Stomach (tissue), 4 donors: ENCODE measurements around the gene ZNF554.

Experiments used
- EP300 ChIP-seq: sonication (generic); formaldehyde crosslinking; IDR thresholded peaks from one replicate; pipeline ENCODE4 v1.6.1; 2017; ENCODE audit warnings: antibody characterized with exemption
- POLR2AphosphoS5 ChIP-seq, 3 donors: sonication (generic); formaldehyde crosslinking; IDR thresholded peaks; one replicate each; pipeline ENCODE4 v1.6.1; 2016; ENCODE audit warnings: antibody characterized with exemption in 3 of 3
- TF ChIP-seq, protein P1 (sequence below), 7 experiments: fragments of 450-650 bp in 4 of 7; fragments of 200-600 bp in 3 of 7; sonication (generic) in 3 of 7; IDR thresholded peaks; one replicate each; pipeline ENCODE4 v1.5.1; 2016 to 2019; ENCODE audit warnings: antibody characterized with exemption in 7 of 7, control low read depth in 2 of 7, mild to moderate bottlenecking in 1 of 7

DNA sequence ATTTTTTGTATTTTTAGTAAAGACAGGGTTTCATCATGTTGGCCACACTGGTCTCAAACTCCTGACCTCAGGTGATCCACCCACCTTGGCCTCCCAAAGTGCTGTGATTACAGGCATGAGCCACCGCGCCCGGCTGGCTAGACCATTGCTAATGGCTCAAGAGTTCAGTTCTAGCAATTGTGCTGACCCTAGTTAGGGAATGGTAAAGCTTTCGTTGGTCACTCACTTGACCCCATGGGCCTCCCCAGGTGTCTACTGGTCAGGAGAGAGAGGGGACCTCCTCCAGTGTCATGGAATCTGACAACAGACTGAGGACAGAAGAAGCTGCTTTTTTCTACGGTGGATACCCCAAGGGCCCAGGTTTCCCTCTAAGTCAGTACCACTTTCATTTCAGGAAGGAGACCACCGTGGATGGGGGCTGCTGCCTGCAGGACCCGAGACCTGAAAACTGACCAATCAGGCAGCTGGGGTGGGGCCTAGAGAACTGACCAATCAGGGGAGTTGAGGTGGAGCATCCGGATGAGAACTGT, 46.9 kb downstream of the ZNF554 start:
- TF ChIP-seq POLR2AphosphoS5 (IDR thresholded peaks at IDR 0.05) (no peak), EP300 (no peak)
- TF ChIP-seq, protein P1, sequence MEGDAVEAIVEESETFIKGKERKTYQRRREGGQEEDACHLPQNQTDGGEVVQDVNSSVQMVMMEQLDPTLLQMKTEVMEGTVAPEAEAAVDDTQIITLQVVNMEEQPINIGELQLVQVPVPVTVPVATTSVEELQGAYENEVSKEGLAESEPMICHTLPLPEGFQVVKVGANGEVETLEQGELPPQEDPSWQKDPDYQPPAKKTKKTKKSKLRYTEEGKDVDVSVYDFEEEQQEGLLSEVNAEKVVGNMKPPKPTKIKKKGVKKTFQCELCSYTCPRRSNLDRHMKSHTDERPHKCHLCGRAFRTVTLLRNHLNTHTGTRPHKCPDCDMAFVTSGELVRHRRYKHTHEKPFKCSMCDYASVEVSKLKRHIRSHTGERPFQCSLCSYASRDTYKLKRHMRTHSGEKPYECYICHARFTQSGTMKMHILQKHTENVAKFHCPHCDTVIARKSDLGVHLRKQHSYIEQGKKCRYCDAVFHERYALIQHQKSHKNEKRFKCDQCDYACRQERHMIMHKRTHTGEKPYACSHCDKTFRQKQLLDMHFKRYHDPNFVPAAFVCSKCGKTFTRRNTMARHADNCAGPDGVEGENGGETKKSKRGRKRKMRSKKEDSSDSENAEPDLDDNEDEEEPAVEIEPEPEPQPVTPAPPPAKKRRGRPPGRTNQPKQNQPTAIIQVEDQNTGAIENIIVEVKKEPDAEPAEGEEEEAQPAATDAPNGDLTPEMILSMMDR (IDR thresholded peaks at IDR 0.05) = no peak
